Measurements from ENCODE around the gene NOS1. TPM values are rescaled to one million over a fixed set of nuclear protein-coding genes. Genes with fewer than 3 reads are reported as not detected.

NOS1 gene
- total and polyA plus RNA-seq, 2 donors (not counting 3 experiments of a cell fraction or from before 2014, with no cell fraction given): not detected

DNA sequence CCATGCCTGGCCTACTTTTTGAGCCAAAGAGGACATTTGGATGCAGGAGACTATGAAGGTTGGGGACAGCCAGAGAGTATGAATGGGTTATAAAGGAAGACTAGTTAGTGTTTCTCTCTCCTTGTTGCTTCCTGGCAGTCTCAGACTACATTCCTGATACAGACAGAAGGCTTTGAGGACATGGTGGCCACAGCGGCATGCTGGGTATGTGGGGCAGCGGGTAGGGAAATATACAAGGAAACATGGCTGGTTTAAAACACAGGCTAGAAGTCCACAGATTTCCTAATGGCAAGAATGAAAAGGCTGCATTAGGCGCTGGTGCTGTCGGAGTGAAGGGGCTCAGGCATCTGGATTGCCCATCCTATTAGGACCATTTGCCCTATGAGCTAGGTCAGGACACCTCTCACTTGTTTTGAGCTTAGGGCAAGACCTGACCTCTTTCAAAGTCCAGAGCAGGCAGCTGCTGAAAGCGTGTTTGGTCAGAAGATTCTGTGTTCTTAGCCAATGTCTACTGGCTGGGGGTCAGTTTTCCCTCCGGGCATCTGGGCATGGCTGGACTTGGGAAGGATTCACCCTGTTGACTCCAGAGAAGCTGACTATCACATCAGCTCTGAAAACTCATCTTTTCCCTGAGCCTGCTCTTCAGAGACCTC lies 151.0 kb downstream of the NOS1 start:
- BruUV-seq (replicated peaks): no TSS peak
- H3K4me3 ChIP-seq (replicated peaks in 1 of 3; ENCODE audit: insufficient read depth in 1 of 3, low read depth in 1 of 3, low read length in 3 of 3): no peak overlapping the region
- H3K36me3 ChIP-seq (ENCODE audit: control insufficient read depth in 2 of 2, extremely low read depth in 1 of 2, insufficient read depth in 2 of 2, low read length in 2 of 2): no peaks in the 10 kb centered on the region
- H3K79me2 ChIP-seq (ENCODE audit: control insufficient read depth, insufficient read depth, low read length): no peaks in the 10 kb centered on the region
- H3K4me1 ChIP-seq (ENCODE audit: control insufficient read depth, extremely low read depth, insufficient read depth, low read length): no peaks in the 10 kb centered on the region
- H3K9ac ChIP-seq (replicated peaks; ENCODE audit: extremely low read depth, insufficient read depth, low read length): no peak overlapping the region
- DNase-seq (ENCODE audit: low read depth, low spot score) (no peak), FAIRE-seq (no peak)
- TF ChIP-seq JUN (IDR thresholded peaks at IDR 0.05; ENCODE audit: borderline replicate concordance, insufficient read depth, insufficient read length, low read depth): no peak
- TF ChIP-seq EZH2 (IDR thresholded peaks at IDR 0.05; ENCODE audit: borderline replicate concordance, low read depth, low read length, severe bottlenecking): no peak
- TF ChIP-seq, protein P1, sequence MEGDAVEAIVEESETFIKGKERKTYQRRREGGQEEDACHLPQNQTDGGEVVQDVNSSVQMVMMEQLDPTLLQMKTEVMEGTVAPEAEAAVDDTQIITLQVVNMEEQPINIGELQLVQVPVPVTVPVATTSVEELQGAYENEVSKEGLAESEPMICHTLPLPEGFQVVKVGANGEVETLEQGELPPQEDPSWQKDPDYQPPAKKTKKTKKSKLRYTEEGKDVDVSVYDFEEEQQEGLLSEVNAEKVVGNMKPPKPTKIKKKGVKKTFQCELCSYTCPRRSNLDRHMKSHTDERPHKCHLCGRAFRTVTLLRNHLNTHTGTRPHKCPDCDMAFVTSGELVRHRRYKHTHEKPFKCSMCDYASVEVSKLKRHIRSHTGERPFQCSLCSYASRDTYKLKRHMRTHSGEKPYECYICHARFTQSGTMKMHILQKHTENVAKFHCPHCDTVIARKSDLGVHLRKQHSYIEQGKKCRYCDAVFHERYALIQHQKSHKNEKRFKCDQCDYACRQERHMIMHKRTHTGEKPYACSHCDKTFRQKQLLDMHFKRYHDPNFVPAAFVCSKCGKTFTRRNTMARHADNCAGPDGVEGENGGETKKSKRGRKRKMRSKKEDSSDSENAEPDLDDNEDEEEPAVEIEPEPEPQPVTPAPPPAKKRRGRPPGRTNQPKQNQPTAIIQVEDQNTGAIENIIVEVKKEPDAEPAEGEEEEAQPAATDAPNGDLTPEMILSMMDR (IDR thresholded peaks at IDR 0.05; ENCODE audit: extremely low read depth in 1 of 2, insufficient read depth in 1 of 2, low read depth in 1 of 2, low read length in 2 of 2): no peak
- no peak for TF ChIP-seq FOS (IDR thresholded peaks at IDR 0.05; ENCODE audit: borderline replicate concordance, insufficient read depth, low read length)
- no peak for TF ChIP-seq POLR2A (IDR thresholded peaks at IDR 0.05; ENCODE audit: low read depth, low read length)
- no peak for TF ChIP-seq GATA2 (IDR thresholded peaks at IDR 0.05; ENCODE audit: insufficient read depth, insufficient read length, low read depth, low read length)
- TF ChIP-seq, protein P2, sequence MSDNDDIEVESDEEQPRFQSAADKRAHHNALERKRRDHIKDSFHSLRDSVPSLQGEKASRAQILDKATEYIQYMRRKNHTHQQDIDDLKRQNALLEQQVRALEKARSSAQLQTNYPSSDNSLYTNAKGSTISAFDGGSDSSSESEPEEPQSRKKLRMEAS (IDR thresholded peaks at IDR 0.05; ENCODE audit: insufficient read depth, insufficient read length): no peak
- no peaks in the 10 kb centered on the region for H3K9me3 ChIP-seq (replicated peaks; ENCODE audit: control insufficient read depth, insufficient read depth, low read length)
- no peak overlapping the region for H3K27ac ChIP-seq (ENCODE audit: insufficient read depth, low read depth, low read length)
- peaks cover 0 to 2% of the 10 kb centered on the region in 2 experiments for H3K27me3 ChIP-seq (ENCODE audit: control insufficient read depth in 2 of 2, insufficient read depth in 2 of 2, low read length in 2 of 2)
- H4K20me1 ChIP-seq (replicated peaks; ENCODE audit: control insufficient read depth, extremely low read depth, insufficient read depth, low read length): no peaks in the 10 kb centered on the region
- ChIA-PET POLR2A (no interaction called here), CTCF (interaction anchor here (0.9 to 4.8 kb wide), 9 partner anchors 9 to 647 kb away, joined by 3 to 60 read pairs (median 9); no protein-coding TSS in a partner anchor)
- dilution Hi-C loops (cut with MboI; ENCODE audit: extremely low pct_ligation_motif_present, low sequenced_read_pairs): no loop called here
- H2AFZ ChIP-seq (ENCODE audit: low read depth, low read length): no peak overlapping the region
- intact Hi-C loops (cut with micrococcal nuclease): loop anchor here (5.0 kb wide), 1 partner anchor 627 kb away; no protein-coding TSS in a partner anchor
- no peaks in the 10 kb centered on the region for H3K9me1 ChIP-seq (replicated peaks; ENCODE audit: control insufficient read depth, extremely low read depth, insufficient read depth, low read length)
- no peak overlapping the region for H3K4me2 ChIP-seq (ENCODE audit: insufficient read depth, low read length)

All from endothelial cell of umbilical vein (primary cell).